Endothelial cell of umbilical vein (primary cell): ENCODE results near the gene RALA. TPM values are rescaled to one million over a fixed set of nuclear protein-coding genes. Genes with fewer than 3 reads are reported as not detected.

Experiments used
- BruUV-seq: library from RNA; stranded (reverse); fragments of 400-500 nt; replicated peaks from 2 replicates; lab custom pipeline; 2021; lab: Mats Ljungman, UMichigan
- CTCF ChIA-PET: fragments of 300-600, 350-600 bp; sonication (Branson Sonifier 250); formaldehyde crosslinking; loops from one replicate; lab custom pipeline; 2021; ENCODE audit warnings: antibody characterized with exemption, inconsistent platforms; lab: Charles Lee
- POLR2A ChIA-PET: fragments of 300-600, 350-600 bp; sonication (Branson Sonifier 250); formaldehyde crosslinking; loops from one replicate; lab custom pipeline; 2021; ENCODE audit warnings: antibody characterized with exemption, inconsistent platforms; lab: Charles Lee
- DNase-seq: peaks from one replicate; pipeline ENCODE4 v3.0.0-alpha.2; 2011; ENCODE audit warnings: low read depth, low spot score
- FAIRE-seq: peaks from 2 replicates; lab custom pipeline; 2011; peaks lifted over from hg19 to GRCh38; lab: Jason Lieb, UNC
- H2AFZ ChIP-seq: 2 replicates; pipeline ENCODE4 v1.6.0; 2012; ENCODE audit warnings: low read depth, low read length, control low read depth, inconsistent platforms
- H3K27ac ChIP-seq: 2 replicates; pipeline ENCODE4 v1.5.1; 2011; ENCODE audit warnings: low read depth, mild to moderate bottlenecking, control low read depth, low read length, moderate library complexity; ENCODE audit not compliant: insufficient read depth
- H3K27me3 ChIP-seq, 2 experiments: 2 replicates each; pipeline versions ENCODE4 v1.6.0 to v1.6.1; 2011; ENCODE audit warnings: low read length in 2 of 2, mixed read lengths in 1 of 2; ENCODE audit not compliant: control insufficient read depth in 2 of 2, insufficient read depth in 2 of 2
- H3K36me3 ChIP-seq, 2 experiments: 2 replicates in 1 of 2; 3 replicates in 1 of 2; pipeline ENCODE4 v1.5.1; 2011; ENCODE audit warnings: low read length in 2 of 2, mild to moderate bottlenecking in 1 of 2, moderate library complexity in 1 of 2; ENCODE audit not compliant: control insufficient read depth in 2 of 2, insufficient read depth in 2 of 2; ENCODE audit errors: extremely low read depth in 1 of 2
- H3K4me1 ChIP-seq: 3 replicates; pipeline ENCODE4 v1.5.1; 2011; ENCODE audit warnings: mild to moderate bottlenecking, low read length; ENCODE audit not compliant: control insufficient read depth, insufficient read depth; ENCODE audit errors: extremely low read depth
- H3K4me2 ChIP-seq: 2 replicates; pipeline ENCODE4 v1.6.1; 2011; ENCODE audit warnings: low read length, control low read depth, mixed read lengths; ENCODE audit not compliant: insufficient read depth
- H3K4me3 ChIP-seq, 3 experiments: fragments of 200-600 bp in 1 of 3; sonication (generic), shearing (Covaris generic) in 1 of 3; replicated peaks in 1 of 3; 2 replicates each; pipeline ENCODE4 v1.5.1; 2011 to 2016; ENCODE audit warnings: control low read depth in 3 of 3, low read length in 3 of 3, mild to moderate bottlenecking in 2 of 3, inconsistent platforms in 1 of 3, low read depth in 1 of 3, moderate library complexity in 1 of 3; ENCODE audit not compliant: insufficient read depth in 1 of 3
- H3K79me2 ChIP-seq: 2 replicates; pipeline ENCODE4 v1.6.0; 2012; ENCODE audit warnings: low read length, inconsistent platforms; ENCODE audit not compliant: control insufficient read depth, insufficient read depth
- H3K9ac ChIP-seq: replicated peaks from 2 replicates; pipeline ENCODE3; 2011; ENCODE audit warnings: low read length, control low read depth; ENCODE audit not compliant: insufficient read depth; ENCODE audit errors: extremely low read depth
- H3K9me1 ChIP-seq: replicated peaks from 3 replicates; pipeline ENCODE4 v1.6.0; 2011; ENCODE audit warnings: mild to moderate bottlenecking, low read length; ENCODE audit not compliant: control insufficient read depth, insufficient read depth; ENCODE audit errors: extremely low read depth
- H3K9me3 ChIP-seq: replicated peaks from 2 replicates; pipeline ENCODE4 v1.5.1; 2012; ENCODE audit warnings: low read length, inconsistent platforms; ENCODE audit not compliant: control insufficient read depth, insufficient read depth
- H4K20me1 ChIP-seq: replicated peaks from 2 replicates; pipeline ENCODE3; 2011; ENCODE audit warnings: mild to moderate bottlenecking, low read length; ENCODE audit not compliant: control insufficient read depth, insufficient read depth; ENCODE audit errors: extremely low read depth
- EZH2 ChIP-seq: IDR thresholded peaks from 2 replicates; pipeline ENCODE4 v1.6.1; 2012; ENCODE audit warnings: borderline replicate concordance, low read depth, mild to moderate bottlenecking, moderate library complexity, low read length, inconsistent platforms; ENCODE audit not compliant: severe bottlenecking
- GATA2 ChIP-seq: IDR thresholded peaks from 2 replicates; pipeline ENCODE4 v1.7.0; 2011; ENCODE audit warnings: low read depth, mild to moderate bottlenecking, moderate library complexity, mixed read lengths, low read length; ENCODE audit not compliant: insufficient read length, insufficient read depth
- JUN ChIP-seq: IDR thresholded peaks from 2 replicates; pipeline ENCODE4 v1.6.1; 2011; ENCODE audit warnings: borderline replicate concordance, low read depth; ENCODE audit not compliant: insufficient read length, insufficient read depth
- MYC ChIP-seq: IDR thresholded peaks from one replicate; pipeline ENCODE4 v1.6.1; 2011; ENCODE audit warnings: mild to moderate bottlenecking, low read depth, low read length
- POLR2A ChIP-seq: IDR thresholded peaks from 2 replicates; pipeline ENCODE4 v1.6.1; 2012; ENCODE audit warnings: low read depth, mild to moderate bottlenecking, control low read depth, low read length
- dilution Hi-C: fragments of 300-500 bp; cut with MboI; formaldehyde crosslinking; loops from one replicate; pipeline ENCODE4 v1.15.0; 2019; ENCODE audit warnings: low sequenced_read_pairs; ENCODE audit not compliant: extremely low pct_ligation_motif_present
- intact Hi-C: fragments of 100-400 bp; cut with micrococcal nuclease; formaldehyde crosslinking; loops from one replicate; pipeline ENCODE4 v1.10.0; 2022
- polyA plus RNA-seq, 4 experiments: library from polyadenylated mRNA; depleted of rRNA in 3 of 4; stranded (reverse) in 3 of 4; unstranded in 1 of 4; fragments of >200 nt; gene quantifications; 2 replicates each; pipeline versions ENCODE4 v1.2.1 to v1.2.3, GENCODE V29; 2011 to 2012; ENCODE audit warnings: missing spikeins in 1 of 4
- total RNA-seq: library from RNA; stranded (reverse); gene quantifications from 2 replicates; pipeline ENCODE4 v1.2.3, GENCODE V29; 2021
- TF ChIP-seq, protein P1 (sequence below), 2 donors: IDR thresholded peaks; 1 replicate in 1 of 2; 2 replicates in 1 of 2; pipeline ENCODE4 v1.5.1; 2011; ENCODE audit warnings: low read length in 2 of 2, mild to moderate bottlenecking in 2 of 2, moderate library complexity in 2 of 2, control low read depth in 1 of 2, inconsistent platforms in 1 of 2, low read depth in 1 of 2; ENCODE audit not compliant: insufficient read depth in 1 of 2; ENCODE audit errors: extremely low read depth in 1 of 2
- TF ChIP-seq, protein P2 (sequence below): IDR thresholded peaks from 2 replicates; pipeline ENCODE4 v1.6.1; 2011; ENCODE audit not compliant: insufficient read depth, insufficient read length

The RALA gene
- total and polyA plus RNA-seq, 2 donors (not counting 3 experiments of a cell fraction or from before 2014, with no cell fraction given): 91.1 to 191 TPM

DNA sequence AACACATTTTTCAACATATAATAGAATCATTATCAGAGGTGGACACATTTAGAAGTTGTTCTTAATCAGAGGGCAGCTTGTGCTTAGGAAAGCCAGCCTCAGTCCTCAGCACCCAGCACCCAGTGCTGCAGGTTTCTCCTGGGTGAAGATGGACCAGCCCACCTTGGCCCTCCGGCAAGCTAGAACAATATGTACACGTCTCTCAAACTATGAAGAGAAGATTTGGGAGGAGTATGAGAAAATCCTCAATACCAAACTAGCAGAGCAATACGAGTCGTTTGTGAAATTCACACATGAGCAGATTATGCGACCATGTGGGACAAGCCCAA lies 13.5 kb upstream of the RALA start:
- Histone ChIP-seq H3K4me3 (peak overlapping the region in 2 of 3 experiments; percentile 13 to 25), H3K9me1 (no peaks in the 10 kb centered on the region), H3K9ac (peak overlapping the region; percentile 92), H3K27ac (peak overlapping the region; percentile 99), H3K4me1 (peaks cover 72% of the 10 kb centered on the region), H3K9me3 (no peaks in the 10 kb centered on the region), H2AFZ (no peak overlapping the region), H3K27me3 (no peaks in the 10 kb centered on the region), H3K36me3 (no peaks in the 10 kb centered on the region), H4K20me1 (no peaks in the 10 kb centered on the region), H3K79me2 (no peaks in the 10 kb centered on the region), H3K4me2 (peak overlapping the region; percentile 68)
- FAIRE-seq (no peak), DNase-seq (peak; percentile 59)
- no peak for TF ChIP-seq JUN
- peak; percentile 65 for TF ChIP-seq POLR2A
- TF ChIP-seq, protein P1, sequence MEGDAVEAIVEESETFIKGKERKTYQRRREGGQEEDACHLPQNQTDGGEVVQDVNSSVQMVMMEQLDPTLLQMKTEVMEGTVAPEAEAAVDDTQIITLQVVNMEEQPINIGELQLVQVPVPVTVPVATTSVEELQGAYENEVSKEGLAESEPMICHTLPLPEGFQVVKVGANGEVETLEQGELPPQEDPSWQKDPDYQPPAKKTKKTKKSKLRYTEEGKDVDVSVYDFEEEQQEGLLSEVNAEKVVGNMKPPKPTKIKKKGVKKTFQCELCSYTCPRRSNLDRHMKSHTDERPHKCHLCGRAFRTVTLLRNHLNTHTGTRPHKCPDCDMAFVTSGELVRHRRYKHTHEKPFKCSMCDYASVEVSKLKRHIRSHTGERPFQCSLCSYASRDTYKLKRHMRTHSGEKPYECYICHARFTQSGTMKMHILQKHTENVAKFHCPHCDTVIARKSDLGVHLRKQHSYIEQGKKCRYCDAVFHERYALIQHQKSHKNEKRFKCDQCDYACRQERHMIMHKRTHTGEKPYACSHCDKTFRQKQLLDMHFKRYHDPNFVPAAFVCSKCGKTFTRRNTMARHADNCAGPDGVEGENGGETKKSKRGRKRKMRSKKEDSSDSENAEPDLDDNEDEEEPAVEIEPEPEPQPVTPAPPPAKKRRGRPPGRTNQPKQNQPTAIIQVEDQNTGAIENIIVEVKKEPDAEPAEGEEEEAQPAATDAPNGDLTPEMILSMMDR (IDR thresholded peaks at IDR 0.05; ENCODE audit: extremely low read depth in 1 of 2, insufficient read depth in 1 of 2, low read depth in 1 of 2, low read length in 2 of 2): no peak
- TF ChIP-seq, protein P2, sequence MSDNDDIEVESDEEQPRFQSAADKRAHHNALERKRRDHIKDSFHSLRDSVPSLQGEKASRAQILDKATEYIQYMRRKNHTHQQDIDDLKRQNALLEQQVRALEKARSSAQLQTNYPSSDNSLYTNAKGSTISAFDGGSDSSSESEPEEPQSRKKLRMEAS: no peak
- TF ChIP-seq EZH2: no peak
- TF ChIP-seq MYC: no peak
- no peak for TF ChIP-seq GATA2
- intact Hi-C loops: loop anchor here (1.0 to 5.0 kb wide), 7 partner anchors 13 to 337 kb away; partner anchors contain the start of gene RALA
- dilution Hi-C loops: no loop called here
- POLR2A ChIA-PET: interaction anchor here (1.4 to 2.6 kb wide), 6 partner anchors 14 to 29 kb away, joined by 3 to 15 read pairs (median 8); partner anchors contain the start of gene RALA
- BruUV-seq: no TSS peak
- CTCF ChIA-PET: interaction anchor here (0.7 to 10.5 kb wide), 7 partner anchors 14 to 29 kb away, joined by 3 to 134 read pairs (median 10); partner anchors contain the start of gene RALA
